COLO668 (cell line): ENCODE measurements around the gene DYNLL1.

ENCODE experiments used
- DNase-seq: peaks from one replicate; lab custom pipeline; 2025; ENCODE audit not compliant: unreplicated experiment; lab: John Stamatoyannopoulos, UW

Gene DYNLL1

GRCh38 chr12:120546050-120546386, 50.1 kb downstream of the DYNLL1 start:
- DNase-seq: no peak
